Measurements from ENCODE around the gene KCNQ1.

GRCh38 chr11:2540223-2540991, 95.6 kb downstream of the KCNQ1 start:
- TF ChIP-seq EZH2phosphoT487 (IDR thresholded peaks at IDR 0.05; ENCODE audit: insufficient read depth, low read depth) (no peak), EZH2 (IDR thresholded peaks at IDR 0.05; ENCODE audit: insufficient read depth, poor library complexity, severe bottlenecking) (no peak)
